NCI-H2196 (cell line): ENCODE measurements around the gene WDR5.

ENCODE experiments used
- DNase-seq: peaks from one replicate; lab custom pipeline; 2025; ENCODE audit not compliant: unreplicated experiment; lab: John Stamatoyannopoulos, UW

The WDR5 gene

DNA sequence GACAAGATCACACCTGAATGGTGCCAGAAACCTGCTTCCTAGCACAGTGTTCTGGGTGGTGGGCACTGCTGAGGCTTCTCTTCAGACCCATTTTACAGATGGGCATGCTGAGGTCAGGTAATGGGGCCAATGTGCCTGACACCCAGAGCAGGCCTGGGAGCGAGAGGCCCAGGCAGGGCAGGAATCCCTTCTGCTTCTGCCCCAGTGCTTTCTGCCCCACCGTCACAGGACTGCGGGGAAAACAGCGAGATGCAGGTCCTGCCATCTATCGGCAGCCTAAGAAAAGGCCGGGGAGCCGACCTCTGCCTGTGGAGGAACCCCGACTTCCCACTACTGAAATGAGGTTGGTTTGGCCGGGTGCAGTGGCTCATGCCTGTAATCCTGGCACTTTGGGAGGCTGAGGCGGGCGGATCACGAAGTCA lies 51.2 kb downstream of the WDR5 start:
- DNase-seq = no peak

DNA sequence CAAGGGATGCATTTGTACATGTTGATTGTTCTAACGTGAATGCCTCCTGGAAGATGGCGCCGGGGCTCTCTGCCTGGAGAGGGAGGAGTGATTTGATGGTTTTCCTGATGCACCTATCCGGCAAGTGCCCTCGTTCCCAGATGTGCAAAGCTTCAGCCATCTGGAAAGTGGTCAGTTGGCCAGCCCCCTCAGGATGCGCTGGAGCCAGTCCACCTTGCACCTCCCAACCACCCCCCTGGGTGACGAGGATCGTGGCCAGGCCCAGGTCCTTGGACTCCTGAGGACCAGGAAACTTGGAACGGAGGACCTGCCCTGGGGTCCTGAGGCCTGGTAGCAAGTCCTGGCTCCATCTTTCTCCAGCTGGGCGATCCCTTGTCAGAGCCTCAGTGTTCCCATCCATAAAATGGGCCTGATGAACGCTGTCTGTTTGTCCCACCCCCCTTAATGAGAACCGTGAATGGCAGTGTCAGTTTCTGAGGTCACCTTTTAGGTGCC lies 52.1 kb downstream of the WDR5 start:
- DNase-seq = no peak

DNA sequence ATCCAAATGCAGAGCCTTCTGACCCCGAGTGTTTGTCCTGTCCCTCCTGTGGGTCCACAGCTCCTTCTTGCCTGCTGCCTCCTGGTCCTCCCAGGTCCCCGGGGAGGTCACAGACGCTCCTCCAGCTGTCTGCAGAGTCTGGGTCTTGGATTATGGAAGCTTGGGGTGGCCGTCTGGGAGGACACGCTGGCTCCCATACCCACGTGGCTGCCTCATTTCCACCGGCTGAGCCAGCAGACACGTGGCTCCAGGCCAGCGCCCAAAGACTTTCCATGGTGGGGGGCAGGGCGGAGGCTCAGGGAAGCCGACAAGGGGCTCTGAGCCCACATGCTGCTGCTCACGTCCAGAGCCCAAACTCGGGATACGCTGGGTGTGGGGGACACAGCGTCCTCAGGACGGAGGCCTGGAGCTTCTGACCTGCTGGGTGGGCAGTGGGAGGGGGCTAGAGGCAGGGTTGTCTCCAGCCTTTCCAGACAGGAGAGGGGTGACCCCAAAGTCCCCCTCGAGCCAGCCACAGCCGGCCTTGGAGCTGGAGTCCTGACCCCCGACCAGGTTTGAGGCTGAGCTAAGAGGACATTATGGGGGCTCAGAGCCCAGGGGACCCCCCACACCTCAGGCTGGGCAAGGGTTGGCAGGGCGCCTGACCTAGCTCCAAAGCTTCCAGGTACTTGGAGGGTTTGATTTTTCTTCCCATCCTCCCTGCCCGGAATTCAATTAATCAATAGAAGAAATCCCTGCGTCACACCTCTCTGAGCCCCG lies 52.7 kb downstream of the WDR5 start:
- no peak for DNase-seq

DNA sequence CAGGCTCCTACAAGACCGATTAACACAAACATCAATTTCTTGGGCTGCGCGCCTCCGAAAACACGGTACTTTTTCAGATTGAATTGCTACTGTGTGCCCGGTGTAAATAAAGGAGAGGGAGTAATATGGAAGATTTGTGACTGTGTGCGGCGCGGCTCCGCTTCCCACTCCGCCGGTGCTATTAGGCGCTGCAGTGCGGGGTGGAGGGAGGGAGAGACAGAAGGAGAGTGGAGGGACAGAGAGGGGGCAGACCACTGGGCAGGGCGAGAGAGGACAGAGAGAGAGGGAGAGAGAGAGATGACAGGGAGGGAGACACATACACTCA lies 53.2 kb downstream of the WDR5 start:
- no peak for DNase-seq

DNA sequence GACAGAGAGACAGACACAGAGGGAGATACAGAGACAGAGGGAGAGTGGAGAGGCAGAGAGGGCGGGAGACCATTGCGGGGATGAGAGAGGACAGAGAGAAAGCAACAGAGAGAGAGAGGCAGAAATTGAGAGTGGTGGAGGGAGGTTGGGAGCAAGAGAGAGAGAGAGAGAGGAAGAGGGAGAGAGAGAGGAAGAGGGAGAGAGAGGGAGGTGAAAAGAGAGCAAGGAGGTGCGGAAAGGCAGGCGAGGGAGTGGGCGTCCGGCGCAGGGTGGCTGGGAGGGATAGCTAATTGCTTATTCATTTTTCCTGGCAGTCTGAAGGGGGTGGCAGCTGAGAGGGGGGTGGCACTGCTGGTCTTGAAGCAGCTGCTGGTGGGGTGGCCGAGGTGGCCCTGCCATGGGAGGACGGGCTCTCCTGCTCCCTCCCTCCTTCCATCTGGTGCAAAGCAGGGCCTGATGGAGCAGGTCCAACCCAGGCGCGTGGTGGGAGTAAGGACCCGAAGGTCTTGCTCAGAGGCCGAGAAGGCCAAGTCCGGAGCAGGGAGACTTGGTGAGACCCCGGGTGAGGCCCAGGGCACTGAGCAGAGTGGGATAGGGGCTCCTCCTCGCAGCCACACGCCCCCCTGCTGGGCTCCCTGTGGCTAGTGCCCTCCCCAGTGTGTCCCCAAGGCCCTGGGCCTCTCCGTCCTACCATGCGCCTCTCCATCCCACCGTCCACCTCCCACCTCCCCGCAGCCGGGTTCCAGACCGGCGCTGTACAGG lies 53.8 kb downstream of the WDR5 start:
- no peak for DNase-seq

DNA sequence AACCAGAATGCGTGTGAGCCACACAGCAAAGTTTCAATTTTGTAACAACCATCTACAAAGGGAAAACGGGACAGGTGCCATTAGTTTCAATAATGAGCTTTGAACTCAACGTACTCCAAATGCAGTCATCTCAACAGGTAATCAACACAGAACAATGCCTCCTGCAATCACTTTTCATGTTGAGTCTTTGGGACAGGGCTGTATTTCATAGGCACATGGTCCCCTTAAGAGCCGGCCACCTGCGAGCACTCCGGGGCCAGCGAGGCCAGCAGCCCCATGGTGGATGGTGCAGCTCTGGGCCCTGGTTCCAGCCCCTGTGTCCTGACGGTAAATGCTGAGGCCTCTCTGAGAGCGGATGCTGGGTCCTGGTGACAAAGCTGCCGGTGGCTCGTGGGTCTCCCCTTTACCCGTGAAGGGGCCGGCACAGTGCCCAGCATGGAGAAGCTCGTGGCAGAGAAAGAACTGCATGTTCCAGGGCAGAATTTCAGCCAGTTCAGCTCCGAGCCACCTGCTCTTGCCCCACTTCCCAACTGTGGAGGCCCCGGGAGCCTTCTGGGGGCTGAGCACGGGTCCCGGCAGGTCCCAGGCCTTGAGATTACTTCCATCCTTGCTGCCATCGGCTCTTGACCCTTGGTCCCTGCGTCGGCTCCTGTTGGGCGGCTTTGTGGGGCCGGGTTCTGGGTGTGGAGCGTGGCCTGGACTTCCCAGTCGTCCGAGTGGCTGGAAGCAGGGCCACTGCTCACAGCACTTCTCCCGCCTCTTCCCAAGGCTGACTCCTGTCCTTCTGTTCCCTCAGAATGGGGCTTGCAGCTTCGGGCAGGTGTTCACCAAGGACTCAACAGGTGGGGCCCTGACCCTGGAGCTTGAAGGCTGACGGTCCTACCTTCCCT lies 54.6 kb downstream of the WDR5 start:
- DNase-seq = no peak

DNA sequence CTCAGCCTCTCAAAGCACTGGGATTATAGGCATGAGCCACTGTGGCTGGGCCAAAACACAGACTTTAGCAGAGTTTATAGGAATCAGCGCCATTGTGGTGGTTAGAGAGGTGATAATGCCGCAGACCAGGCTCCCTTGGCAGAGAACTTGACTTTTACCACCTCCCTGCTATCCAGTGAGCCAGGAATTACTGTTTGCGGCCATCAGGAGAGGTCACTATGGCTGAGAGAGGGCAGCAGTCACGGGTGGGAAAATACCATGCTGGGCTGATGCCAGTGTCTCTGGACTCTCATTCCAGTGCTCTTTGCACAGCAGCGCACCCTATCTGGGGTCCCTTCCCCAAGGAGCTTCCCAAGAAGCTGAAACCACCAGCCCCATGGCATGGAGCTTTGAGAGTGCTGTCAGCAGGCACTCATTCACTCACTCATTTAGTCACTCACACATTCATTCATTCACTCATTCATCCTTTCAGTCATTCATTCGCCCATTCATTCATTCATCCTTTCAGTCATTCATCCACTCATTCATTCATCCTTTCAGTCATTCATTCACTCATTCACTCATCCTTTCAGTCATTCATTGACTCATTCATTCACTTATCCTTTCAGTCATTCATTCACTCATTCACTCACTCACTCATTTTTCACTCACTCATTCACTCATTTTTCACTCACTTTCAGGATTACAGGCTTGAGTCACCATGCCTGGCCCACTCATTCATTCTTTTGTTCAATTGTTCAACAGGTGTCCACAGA lies 55.8 kb downstream of the WDR5 start:
- DNase-seq = no peak

DNA sequence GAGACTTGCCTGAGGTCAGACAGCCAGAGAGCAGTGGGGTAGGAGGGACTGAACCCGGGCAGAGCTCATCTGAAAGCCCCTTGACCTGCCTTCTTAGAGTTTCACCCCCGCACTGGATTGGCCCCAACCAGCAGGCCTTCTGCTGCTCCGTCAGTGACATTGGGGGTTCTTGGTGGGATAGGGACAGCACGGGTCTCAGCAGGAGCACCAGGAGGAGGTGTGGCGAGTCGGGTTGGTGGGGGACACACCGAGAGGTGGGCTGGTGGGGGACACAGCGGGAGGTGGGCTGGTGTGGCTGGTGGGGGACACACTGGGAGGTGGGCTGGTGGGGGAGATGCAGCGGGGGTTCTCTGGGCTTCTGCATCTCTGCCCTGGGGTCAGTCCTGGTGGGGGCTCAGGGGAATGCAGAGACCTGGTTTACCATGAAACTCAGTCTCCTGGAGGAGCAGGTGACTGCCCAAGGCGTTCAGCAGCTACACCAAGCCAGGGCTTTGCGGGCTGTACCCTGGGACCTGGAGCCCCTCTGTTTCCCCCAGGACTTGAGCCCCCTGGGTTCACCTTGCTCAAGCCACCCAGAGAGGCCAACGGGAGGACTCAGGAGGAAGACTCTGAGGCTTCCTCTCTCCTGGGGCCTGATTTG lies 56.5 kb downstream of the WDR5 start:
- DNase-seq = no peak

DNA sequence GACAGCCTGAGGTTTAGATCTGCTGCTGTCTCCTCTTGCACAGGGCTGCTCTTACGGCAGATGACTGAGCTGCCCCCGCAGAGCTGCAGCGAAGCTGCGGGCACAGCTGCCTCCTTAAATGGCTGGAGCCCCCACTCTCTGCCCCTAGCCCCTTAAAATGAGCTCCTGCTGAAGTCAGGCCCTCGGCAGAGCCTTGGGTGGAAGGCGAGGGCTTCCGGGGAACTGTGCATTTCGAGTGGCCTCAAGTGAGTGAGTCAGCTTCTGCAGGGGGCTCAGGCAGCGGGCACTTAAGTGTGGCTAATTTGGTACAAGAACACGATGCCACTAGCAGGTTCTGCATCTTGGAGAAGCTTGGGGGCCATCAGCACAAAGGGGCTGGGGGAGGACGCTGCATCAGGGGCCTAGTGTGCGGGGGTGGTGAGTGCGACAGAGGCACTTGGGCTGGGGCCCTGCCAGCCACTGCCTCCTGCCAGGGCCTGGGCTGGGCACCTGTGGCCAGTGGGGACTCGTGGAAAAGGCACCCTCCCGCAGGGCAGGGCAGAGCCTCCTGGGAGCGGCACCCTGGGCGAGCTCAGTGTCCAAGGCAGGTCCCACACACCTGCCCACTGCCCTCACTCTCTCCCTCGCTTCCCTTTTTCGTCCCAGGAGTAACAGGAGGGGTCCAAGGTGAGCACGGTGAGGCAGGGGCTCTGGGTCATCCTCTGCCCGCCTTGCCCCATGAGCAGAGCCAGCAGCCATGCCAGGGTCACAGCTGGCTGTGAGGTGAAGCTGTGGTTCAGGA lies 57.3 kb downstream of the WDR5 start:
- DNase-seq = no peak

DNA sequence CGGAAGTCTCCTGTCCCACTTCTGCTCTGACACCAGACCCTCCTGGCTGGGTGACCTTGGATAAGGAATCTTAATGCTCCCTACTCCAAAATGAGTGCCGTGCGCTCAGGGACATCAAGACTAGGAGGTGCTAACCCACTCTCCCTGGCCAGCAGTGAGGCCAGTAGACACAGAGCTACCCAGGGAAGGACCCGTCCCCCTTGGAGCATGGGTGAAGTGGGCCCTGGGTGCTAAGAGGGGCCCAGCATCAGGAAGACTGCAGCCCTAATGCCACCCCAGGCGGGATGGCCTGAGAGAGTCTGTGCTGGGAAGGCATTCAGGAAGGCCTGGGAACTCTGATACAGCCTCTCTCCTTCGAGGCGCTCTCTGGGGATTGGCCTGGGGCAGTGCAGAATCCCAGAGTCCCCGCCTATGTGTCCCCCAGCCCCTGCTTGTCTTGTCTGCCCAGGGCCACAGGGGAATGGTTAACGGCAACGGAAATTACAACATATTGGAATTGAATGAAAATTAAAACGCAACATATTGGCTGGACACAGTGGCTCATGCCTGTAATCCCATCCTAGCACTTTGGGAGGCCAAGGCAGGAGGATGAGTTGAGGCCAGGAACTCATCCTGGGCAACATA lies 58.1 kb downstream of the WDR5 start:
- DNase-seq = no peak

DNA sequence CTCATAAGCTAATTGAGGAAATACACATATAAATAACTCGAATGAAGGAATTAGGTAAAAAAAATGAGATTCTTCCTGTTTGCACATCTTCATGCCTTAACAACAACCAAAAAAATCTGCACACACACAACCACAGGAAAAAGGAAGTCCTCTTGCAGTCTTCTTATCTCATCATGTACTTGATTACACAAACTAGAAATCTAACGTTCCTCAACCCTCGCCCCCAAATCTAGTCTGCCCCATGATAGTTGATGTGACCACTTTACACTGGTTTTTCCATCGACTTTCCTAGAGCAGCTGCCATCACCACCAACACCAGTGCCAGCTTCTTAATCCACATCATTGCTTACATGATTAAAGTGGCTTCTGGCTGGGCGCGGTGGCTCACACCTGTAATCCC lies 59.7 kb downstream of the WDR5 start:
- DNase-seq = no peak

DNA sequence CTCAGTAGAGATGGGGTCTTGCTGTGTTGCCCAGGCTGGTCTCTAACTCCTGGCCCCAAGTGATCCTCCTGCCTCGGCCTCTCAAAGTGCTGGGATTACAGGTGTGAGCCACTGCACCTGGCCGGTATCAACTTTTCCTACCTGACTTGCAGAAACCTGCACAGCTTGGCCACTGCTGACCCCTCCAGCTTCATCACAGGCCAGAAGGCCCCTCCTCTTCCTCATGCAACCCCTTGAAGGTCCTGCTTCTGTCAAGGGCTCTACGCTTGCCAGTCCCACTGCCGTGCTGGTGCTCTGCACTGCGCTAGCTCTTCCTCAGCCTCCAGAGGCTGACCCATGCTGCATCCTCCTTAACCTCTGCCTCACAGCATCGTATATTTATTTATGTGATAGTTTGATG lies 61.0 kb downstream of the WDR5 start:
- DNase-seq = no peak

DNA sequence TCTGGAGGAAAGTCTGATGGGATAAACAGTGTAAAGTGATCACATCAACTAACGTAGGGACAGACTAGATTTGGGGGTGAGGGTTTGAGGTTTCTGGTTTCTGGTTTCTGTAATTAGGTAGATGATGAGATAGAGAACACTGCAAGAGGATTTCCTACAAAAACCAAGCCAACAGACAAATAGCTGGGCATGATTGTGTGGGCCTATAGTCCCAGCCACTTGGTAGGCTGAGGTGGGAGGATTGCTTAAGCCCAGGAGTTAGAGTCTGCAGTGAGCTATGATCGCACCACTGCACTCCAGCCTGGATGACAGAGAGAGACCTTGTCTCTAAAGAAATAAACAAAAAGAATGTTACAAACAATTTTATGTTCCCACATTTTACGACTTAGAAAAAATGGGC lies 62.9 kb downstream of the WDR5 start:
- DNase-seq = no peak

DNA sequence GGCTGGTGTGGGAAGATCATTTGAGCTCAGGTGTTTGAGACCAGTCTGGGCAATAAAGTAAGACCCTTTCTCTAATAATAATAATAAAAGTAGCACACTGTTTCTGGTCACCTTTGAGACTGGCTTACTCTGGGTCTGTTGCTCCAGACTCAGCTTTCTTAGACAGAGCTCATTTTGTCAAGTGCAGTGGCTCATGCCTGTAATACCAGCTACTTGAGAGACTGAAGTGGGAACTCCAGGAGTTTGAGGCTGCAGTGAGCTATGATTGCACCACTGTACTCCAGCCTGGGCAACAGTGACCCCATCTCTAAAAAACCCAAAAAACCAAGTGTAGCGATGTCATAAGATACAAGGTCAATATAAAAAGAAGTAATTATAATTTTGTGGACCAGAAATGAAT lies 64.8 kb downstream of the WDR5 start:
- no peak for DNase-seq

DNA sequence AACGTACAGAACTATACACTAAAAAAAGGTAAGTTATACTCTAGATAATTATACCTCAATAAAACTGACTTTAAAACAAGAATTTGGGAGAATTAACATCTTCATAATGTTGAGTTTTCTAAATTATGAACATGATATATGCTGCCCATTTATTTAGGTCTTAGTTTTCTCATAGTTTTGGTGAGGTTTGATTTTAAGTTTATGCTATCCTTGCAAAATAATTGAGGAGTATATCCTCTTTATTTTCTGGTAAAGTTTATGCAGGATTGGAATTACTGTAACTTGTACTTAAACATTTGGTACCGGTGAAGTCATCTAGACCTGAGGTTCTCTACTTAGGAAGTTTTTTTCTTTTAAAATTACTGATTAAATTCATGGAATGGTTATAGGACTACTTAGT lies 67.3 kb downstream of the WDR5 start:
- DNase-seq = no peak

DNA sequence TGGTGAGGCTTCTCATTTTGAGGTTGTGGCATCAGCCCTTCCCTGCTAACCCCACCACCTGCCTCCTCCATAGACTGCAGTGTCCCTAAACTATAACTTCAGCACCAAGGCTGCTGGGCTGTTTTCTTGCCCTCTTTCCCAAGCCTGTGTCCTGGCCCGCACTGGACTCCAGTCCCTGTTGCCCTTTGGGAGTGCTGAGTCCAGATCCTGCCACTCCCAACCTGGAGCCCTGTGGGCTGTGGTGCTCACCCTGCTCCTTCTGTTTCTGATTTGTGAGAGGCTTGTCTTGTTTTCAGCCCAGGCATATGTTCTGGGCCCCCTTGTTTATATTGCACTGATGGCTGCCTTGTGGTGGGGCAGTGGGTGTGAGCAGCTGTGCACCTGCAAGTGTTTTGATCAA lies 68.2 kb downstream of the WDR5 start:
- no peak for DNase-seq

DNA sequence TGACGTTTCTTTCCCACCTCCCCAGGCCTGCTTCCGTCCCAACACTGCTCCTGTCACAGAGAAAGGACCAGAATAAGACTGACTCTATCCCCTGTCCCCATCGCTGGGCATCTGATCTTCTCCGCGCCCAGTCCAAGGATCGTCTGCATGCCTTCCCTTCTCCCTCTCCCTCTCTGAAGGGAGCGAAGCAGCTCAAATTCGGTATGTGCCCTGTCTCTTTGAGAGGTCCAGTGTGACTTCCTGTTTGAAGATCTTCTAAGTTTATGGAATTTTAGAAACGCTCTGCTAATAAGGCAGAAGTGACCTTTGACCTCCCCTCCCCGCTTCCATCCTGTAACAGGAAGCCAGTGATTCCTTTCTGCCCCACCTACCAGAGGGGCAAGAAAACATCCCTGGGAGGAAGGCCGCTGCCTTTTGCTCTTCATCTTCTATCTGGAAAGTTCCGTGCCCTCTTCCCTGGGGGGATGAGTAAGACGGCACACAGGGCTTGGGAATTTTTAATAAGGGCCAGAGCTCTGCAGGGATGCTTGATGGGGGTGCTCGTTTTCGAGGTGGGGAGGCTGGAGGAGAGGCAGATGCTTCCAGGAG lies 69.2 kb downstream of the WDR5 start:
- no peak for DNase-seq

DNA sequence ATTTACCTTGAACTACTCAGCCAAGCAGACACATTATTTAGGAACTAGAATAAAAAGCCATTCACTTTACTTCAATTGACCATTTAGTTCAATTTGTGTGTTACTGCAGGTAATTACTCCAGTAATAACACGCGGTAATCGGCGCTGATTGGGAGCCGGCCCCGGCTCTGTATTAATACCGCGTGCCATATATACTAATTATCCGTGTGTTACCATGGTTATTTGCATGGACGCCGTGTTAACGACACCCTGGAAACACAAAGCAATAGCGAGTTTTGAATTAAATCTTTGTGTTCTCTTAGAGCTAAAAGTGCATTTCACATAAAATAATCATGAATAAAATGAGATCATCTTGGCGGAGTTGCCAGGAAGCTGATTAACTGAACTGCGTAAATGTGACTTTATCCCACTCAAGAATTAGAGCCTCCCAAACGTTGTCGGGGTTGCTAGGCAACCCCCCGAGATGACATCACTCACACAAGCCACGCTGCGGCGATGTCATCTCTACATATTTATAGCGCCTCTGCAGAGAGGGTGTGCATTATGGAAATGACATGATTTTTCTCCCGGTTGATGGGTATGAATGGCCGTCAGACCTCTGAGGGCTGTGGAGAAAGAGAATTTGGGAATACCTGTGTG lies 69.9 kb downstream of the WDR5 start:
- DNase-seq = peak; percentile 81
